Amniotic stem cell (primary cell): ENCODE measurements around the gene DPYD.

Experiments
- DNase-seq: peaks from one replicate; lab custom pipeline; 2025; lab: John Stamatoyannopoulos, UW

Gene DPYD

DNA sequence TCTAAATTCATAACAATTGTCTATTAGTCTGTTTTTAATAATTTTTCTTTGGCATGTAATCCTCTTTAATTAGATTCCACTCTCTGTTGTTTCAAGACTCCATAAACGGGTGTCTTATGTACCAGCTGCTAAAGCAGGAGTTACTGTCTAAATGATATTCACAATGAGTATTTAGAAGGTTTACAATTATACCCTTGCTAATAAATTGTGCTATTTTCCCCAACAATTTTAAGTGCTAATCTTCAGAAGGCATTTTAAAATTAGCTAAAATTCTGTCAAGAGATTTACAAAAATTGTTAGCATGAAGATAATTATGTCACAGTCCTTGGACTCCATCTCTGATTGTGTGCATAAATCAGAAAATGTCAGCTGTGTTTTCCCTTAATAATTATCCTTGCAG lies 83.7 kb downstream of the DPYD start:
- no peak for DNase-seq

DNA sequence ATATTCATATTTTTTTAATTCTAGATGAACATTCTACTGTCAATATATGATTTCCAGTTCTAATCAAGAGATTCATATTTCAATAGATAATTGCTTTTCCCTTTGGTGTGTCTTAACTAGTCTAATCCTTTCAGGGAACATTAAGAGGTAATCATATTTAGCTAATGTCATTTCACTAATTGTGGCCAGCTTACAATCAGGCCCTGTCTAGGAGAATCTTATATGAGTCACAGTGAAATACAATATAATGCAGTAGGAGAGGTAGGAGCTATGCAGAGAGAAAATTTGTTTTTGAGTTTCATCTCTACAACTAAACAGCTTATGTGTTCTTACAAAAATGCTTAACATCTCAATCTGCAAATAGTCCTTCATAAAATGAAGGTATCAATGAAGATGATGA lies 85.9 kb downstream of the DPYD start:
- DNase-seq = no peak

DNA sequence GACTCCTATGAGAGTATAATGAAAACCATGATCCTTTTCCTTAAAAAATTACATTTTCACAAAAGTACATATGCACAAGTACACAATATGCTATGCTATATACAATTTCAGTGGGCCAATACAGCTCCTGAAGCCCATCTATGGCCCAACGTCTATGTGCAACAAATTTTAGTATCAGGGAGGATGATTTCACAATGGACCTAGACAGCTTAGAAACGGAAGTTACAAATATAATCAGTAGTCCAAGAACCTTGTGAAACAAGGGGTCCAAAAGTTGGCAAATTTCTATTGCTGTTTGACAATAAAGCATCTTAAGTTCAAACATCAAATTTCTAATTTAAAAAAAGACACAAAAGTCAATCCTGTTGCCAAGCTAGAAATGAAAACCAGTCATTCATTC lies 87.0 kb downstream of the DPYD start:
- DNase-seq = no peak

DNA sequence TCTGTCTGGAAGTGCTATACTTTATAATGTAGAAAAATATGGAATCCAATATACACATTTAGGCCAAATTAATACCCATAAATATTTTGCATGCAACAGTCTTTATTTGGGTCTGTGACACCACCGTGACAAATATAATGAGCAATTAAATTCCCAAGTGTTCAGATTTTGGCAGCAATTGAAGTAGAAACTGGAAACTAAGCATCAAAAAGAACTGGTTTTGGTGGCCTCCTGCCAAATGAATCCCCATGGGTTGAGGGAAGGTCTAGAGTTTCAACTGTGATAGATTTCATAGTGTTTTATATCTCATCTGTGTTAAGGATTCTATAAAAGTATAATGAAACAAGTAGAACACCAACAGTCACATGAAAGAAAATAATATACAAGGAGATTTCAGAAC lies 88.4 kb downstream of the DPYD start:
- DNase-seq = no peak

DNA sequence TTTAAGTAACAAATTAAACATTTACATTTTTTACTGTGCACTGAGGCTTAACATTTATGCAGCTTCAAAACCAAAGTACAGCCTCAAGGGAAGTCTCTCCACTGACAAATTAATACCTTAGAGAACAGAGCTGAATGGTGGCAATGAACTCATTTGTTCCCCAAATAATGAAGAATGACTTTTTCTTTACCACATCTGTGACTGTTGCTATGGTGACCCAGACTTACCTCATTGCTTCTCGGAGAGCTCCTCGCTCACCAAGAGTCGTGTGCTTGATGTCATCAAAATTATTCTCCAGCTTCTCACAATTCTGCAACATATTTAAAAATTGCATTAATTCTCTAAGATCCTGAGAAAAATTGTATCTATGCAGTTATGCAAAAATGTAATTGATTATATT lies 92.9 kb downstream of the DPYD start:
- DNase-seq = no peak

DNA sequence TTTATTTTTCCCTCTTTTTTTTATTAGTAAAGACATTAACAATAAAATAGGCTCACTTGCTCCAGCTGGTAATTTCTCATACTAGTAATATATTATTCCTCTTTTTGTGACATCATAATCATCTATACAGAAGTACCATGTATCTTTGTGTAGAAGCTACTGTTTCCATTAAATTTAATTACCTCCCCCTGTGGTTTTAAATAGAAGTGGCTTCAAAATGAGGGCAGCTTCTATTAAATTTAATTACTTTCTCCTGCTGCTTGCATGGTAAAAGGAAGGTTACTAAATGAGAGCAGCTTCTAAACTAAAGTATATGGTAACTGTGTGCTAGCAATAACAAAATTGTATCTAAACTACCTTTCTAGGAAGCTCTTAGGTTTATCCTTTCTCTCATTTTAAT lies 94.0 kb downstream of the DPYD start:
- DNase-seq = no peak

DNA sequence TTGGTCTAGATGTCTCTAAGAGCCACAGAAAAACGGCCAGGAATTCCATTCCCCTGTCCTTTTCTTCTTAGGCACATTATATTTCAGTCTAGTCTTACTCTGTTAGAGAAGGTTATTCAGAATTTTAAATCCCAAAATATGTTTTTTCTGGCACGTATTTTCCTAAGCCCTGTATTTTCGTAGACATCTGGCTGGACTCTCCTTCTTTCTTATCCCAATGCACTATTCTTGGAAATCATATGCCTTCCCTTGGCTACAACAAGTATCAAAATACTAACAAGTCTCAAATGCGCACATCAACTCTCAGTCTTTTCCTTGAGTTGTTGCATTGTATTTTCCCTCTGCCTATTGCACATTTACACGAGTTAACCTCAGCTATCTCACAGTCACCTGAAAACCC lies 96.2 kb downstream of the DPYD start:
- no peak for DNase-seq

DNA sequence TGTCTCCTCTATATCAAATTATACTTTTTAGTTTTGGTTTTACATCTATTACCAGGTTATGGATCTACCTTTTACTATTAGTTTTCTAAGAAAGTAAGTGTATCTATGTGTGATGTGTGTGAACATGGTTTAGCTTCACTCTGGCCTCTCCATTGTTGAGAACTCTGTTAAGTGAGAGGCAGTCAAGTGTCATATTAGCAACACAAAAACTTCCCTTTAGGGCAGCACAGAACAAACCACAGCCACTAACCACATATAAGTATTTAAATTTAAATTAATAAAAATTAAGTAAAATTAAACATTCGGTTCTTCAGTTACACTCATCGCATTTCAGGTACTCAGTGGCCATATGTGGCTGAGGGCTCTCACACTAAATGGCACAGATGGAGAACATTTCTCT lies 96.6 kb downstream of the DPYD start:
- no peak for DNase-seq

DNA sequence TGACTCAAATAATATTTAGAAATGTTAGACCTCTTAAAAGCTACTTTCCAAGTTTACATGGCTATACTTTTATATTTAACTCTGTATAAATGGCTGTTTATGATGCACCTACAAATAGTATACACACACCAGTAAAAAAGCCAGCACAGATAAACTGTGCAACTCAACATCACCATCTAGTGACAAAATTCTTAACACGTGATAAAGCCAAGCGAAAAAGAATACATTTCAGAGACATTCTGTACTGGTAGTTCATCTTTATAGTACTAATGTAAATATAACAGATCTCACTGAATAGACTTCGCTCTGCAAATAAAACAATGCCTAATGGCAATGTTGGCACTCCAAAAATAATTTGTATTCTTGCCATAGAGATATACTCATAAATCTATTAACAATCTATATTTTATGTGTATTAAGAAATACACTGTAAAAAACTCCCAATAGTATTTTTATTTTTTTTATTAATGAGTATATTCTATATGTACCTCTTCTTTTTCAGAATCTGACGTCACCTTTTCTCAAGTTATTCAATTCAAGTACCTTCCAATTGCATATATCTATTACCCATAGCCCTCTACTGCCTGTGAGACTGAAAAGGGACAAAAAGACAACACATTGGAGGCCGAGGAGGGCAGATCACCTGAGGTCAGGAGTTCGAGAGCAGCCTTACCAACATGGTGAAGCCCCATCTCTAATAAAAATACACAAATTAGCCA lies 100.2 kb downstream of the DPYD start:
- DNase-seq = no peak

DNA sequence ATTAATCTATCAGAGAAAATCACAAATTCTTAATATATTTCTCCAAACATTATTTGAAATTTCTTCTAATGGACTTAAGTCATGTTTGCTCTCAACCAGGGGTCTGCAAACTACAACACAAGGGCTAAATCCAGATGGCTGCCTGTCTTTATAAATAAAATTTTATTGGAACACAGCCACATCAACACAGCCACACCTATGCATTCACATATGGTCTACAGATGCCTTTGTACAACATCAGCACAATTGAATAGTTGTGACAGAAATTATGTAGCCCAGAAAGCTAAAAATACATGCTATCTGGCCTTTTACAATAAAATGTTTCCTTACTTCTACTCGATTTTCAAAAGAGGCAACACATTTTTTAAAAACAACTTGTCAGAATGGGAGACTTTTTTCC lies 103.9 kb downstream of the DPYD start:
- no peak for DNase-seq

DNA sequence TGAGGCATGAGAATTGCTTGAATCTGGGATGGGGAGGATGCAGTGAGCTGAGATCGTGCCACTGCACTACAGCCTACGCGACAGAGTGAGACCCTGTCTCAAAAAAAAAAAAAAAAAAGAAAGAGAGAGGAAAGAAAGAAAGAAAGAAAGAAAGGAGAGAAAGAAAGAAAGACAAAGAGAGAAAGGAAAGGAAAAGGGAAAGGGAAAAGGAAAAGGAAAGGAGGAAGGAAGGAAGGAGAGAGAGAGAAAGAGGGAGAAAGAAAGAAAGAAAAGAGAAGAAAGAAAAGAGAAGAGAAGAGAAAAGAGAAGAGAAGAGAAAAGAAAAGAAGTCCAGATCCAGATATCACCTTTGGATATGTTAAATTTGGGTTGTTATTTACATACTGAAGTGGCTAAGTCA lies 106.0 kb downstream of the DPYD start:
- DNase-seq = no peak

DNA sequence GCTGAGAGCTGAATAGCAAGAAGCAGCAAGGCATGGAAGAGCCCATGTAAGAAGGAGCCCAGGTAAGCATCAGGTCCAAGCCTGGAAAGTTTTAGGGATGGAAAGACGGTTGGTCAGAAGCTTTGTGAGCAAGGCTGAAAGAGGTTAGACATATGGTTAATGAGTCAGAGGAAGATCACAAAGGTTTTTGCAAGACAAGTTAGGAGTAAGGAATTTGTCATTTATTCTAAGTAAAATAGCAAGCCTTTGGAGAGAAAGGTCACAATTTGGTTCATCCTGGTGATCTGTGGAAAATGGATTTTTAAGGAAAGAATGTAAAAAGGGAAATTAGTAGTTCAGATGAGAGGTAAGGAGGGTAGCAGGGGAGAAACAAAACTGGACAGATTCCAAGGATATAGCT lies 106.7 kb downstream of the DPYD start:
- DNase-seq = no peak

DNA sequence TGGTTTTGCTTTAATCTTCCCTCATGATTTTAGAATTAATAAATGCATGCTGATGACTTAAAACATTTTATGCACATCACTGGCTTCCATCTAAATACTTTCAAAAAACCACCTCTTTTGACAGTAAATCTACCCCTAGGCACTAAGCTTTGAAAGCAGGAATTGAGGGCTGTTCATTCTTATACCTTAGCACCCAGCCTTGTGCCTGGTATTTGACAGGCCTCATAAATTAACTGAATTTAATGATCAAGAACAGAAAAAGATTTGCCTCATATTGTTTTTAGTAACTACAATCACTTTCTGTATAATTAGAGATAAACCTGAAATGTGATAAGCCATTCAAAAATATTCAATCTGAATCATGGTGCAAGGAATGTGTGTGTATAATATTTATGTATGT lies 108.8 kb downstream of the DPYD start:
- no peak for DNase-seq

DNA sequence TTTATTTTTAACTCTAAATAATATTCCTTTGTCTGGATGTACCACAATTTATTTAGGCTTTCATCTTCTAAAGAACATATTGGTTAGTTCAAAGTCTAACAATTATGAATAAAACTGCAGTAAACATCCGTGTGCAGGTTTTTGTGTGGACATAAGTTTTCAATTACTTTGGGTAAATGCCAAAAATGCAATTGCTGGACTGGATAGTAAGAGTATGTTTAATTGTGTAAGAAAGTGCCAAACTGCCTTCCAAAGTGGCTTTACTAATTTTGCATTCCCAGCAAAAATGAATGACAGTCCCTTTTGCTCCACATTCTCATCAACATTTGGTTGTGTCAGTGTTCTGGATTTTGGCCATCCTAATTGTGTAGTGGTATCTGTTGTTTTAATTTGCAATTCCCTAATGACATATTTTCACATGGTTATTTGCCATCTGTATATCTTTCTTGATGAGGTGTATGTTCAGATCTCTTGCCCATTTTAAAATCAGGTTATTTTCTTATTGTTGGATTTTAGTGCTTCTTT lies 113.8 kb downstream of the DPYD start:
- DNase-seq = no peak

DNA sequence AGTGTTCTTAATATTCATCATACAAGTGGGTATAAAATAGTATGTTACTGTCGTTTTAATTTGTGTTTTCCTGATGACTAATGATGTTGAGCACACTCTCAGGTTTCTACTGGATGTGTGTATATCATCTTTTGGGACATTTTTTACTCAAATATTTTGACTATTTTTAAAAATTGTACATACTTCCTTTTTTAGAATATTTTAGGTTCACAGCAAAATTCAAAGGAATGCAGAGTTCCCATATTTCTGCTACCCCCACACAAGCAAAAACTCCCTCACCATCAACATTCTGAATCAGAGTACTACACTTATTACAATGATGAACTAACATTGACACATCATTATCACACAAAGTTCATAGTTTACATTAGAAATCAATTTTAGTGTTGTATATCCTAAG lies 114.5 kb downstream of the DPYD start:
- no peak for DNase-seq

DNA sequence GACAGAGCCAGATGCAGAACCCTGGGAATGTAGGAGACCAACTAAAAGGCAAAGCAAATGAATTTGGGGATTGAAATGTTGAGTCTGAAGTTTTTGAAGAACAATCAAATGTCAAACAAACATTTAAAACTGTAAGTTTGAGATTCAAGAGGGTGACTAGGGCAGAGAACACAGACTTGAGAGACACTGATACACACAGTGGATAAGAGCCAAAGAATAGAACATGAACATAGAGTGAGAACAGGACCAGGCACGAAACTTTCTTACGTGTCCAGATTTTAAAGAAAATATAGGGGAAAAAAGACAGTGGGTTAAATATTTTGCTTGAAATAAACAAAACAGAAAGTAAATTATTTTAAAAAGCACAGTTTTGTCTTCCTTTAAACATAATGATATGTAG lies 115.7 kb downstream of the DPYD start:
- DNase-seq = no peak

DNA sequence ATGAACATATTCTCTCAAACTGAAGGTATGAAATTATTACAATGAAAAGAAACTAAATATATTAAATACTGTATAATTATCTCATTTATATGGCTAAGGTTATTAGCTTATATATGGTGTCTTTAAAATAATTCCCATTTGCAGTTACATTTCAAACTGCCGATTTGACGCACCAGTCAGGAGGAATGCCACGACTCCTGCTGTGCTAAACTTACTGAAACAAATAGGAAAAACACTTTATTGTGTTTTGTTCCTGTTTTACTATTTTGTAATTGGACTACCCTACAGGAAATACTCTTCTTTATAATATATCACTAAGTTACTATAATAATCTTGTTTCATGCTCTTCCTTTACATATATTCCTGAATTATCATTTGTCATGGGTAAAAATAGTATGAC lies 117.8 kb downstream of the DPYD start:
- DNase-seq = no peak

DNA sequence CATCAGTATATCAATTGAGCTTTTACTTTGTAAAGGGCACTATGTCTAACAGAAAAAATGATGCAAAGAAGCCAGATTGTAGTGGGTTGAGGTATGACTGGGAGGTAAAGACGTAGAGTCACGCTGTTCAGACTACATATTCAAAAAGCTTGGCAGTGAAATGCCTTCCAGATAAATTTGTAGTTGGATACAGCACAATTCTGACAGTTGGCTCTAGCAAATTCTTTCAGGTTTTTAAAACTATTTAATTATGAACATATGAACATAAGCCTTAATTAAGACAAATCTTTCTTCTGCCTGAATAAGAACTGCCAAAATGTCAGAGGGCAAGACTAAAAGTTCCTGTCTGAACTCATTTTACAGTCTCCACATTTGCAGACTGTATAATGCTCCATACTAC lies 118.8 kb downstream of the DPYD start:
- DNase-seq = no peak

DNA sequence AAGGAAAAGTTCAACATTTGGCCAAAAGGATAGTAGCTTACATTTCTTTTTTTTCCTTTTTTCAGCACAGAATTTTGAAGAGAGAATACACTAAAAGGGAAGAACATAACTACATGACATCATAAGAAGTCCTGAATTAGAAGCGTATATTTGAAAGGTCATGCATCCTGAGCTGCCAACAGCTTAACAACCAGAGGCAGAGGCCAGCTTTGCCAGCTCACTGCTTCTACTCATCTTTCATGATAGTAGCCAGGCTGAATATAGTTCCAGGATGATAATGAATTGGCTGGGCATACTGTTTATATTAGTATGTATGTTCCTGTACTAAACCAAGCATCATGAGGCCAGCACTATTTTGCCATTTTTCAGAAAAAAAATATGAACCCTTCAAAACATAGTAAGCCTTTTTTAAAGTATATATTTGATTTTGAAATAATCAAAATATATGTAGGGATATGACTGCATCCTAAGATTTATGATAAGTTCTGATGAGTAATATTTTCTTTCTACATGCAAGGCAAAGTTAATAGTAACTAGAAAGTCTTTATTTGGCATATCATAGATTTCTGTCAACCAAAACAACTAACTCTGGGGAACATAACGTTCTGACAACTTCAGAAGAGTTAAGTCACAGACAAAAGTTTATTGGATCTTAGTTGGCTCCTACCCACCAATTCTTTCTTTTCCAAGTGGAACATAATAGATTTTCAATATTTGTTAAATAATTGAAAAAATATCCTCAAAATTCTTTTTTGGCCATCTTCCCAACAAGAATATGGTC lies 123.2 kb downstream of the DPYD start:
- DNase-seq = no peak

DNA sequence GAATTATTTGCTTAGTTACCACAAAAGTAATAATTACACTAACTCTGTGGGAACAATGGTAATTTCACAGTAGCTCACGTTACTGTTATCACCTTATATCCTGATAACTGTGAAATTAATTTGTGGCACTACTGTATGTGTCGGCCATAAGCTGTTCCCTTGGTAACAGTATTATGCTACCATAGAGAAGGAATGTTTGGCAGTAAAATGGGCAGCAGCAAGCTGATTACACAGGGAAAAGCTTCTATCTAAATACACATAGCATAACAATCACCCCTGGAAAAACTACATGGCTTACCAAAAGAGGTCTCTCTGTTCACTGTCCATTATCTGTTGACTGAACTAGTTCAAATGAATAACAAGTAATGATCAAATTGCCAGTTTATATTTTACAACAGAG lies 124.1 kb downstream of the DPYD start:
- no peak for DNase-seq

DNA sequence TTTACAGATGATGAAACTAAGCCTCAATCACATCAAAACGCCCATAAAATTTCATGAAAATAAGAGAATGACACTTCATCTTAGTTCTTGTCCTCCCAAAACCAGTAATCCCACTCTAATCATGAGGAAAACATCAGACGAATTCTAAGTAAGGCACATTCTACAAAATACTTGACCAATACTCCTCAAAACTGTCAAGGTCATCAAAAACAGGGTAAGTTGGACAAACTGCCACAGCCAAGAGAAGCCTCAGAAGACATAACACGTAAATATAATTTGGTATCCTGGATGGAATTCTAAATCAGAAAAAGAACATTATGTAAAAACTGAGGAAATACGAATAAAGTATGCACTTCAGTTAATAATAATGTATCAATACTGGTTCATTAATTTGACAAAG lies 128.2 kb downstream of the DPYD start:
- DNase-seq = no peak

DNA sequence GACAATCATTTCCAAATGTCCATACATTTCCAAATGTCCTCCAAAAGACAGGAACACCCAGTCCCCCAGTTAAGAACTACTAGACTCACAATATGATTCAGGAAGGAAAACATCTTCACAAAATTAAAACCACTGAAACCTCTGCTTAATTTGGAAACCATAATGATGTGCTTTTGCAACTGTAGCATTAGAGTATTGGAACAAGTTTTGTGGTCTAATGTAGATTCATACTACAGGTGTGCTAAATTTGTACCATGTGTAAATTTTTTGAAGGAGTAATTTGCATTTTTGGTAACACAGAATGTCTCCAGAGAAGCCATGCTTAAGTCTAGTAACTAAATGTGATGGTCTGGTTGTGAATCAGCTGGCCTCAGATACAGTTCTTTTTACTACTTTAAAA lies 129.6 kb downstream of the DPYD start:
- no peak for DNase-seq

DNA sequence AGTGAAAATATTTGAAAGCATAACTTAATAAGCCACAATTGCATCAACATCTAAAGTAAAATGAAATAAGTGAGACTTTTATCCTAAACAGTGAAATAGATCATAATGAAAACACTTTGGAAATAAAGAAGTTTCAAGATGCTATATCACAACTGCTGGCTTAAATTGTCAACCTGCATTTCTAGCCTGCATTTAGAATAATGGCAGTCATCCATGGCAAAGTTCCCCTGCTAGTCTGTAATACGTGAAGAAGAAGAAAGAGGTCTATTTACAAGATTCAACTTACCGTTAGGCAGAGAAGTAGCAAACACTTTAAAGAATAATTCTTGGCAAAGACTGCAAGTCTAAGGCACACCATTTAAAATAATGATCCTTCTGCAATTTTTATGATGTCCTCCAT lies 133.6 kb downstream of the DPYD start:
- DNase-seq = no peak

DNA sequence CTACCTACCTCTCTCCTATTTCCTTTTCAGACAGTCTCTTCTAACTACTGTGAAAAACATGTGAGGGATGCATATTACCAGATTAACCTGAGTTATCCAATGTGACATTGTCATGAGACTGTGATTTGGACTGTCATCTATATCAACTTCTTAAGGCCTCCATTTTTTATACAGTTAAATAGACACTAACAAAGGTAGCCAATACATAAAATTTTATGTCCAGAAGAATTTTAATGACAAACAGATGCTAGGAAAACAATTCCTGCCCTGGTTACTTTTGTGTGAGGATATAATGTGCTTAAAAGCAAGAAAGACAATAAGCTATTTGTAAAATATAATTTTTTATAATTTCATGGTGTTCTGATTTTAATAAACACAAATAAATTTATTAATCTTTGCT lies 136.2 kb downstream of the DPYD start:
- no peak for DNase-seq
